ENCODE measurements around the gene PUS3.

The PUS3 gene

GRCh38 chr11:125903711-125904659 lies 979 bp upstream of the PUS3 start, which contains the start of gene DDX25:
Gene DDX25 (plus strand): TSS chr11:125904508. CDS start chr11:125904518, 10 bp downstream.
- peak within 1 kb of the TSS; percentile 96 for H3K27ac Mint-ChIP-seq
- peaks cover 37% of the 10 kb centered on the region for H3K4me1 Mint-ChIP-seq
- H3K9me3 Mint-ChIP-seq, result no peaks in the 10 kb centered on the region
- H3K4me3 Mint-ChIP-seq, result peak within 1 kb of the TSS; percentile 96
- peaks cover 9% of the 10 kb centered on the region for H3K36me3 Mint-ChIP-seq
- peaks cover 21% of the 10 kb centered on the region for H3K27me3 Mint-ChIP-seq

GRCh38 chr11:125902277-125902926 lies 604 bp downstream of the PUS3 start:
- H3K27me3 Mint-ChIP-seq, result peaks cover 17% of the 10 kb centered on the region
- peak overlapping the region; percentile 96 for H3K27ac Mint-ChIP-seq
- peaks cover 9% of the 10 kb centered on the region for H3K36me3 Mint-ChIP-seq
- peaks cover 47% of the 10 kb centered on the region for H3K4me1 Mint-ChIP-seq
- peak overlapping the region; percentile 96 for H3K4me3 Mint-ChIP-seq
- H3K9me3 Mint-ChIP-seq, result no peaks in the 10 kb centered on the region

GRCh38 chr11:125901872-125902271 lies 1.1 kb downstream of the PUS3 start:
- H3K27ac Mint-ChIP-seq, result peak overlapping the region; percentile 55
- H3K9me3 Mint-ChIP-seq, result no peaks in the 10 kb centered on the region
- peak overlapping the region; percentile 96 for H3K4me3 Mint-ChIP-seq
- peaks cover 16% of the 10 kb centered on the region for H3K27me3 Mint-ChIP-seq
- H3K4me1 Mint-ChIP-seq, result peaks cover 51% of the 10 kb centered on the region
- peaks cover 9% of the 10 kb centered on the region for H3K36me3 Mint-ChIP-seq

GRCh38 chr11:125892994-125893393 lies 10.0 kb downstream of the PUS3 start:
- H3K27me3 Mint-ChIP-seq, result no peaks in the 10 kb centered on the region
- peaks cover 69% of the 10 kb centered on the region for H3K4me1 Mint-ChIP-seq
- no peak overlapping the region for H3K27ac Mint-ChIP-seq
- no peaks in the 10 kb centered on the region for H3K9me3 Mint-ChIP-seq
- H3K36me3 Mint-ChIP-seq, result peaks cover 11% of the 10 kb centered on the region
- H3K4me3 Mint-ChIP-seq, result no peak overlapping the region

GRCh38 chr11:125892071-125892470 lies 10.9 kb downstream of the PUS3 start:
- H3K4me3 Mint-ChIP-seq, result no peak overlapping the region
- peaks cover 66% of the 10 kb centered on the region for H3K4me1 Mint-ChIP-seq
- no peak overlapping the region for H3K27ac Mint-ChIP-seq
- no peaks in the 10 kb centered on the region for H3K9me3 Mint-ChIP-seq
- no peaks in the 10 kb centered on the region for H3K27me3 Mint-ChIP-seq
- H3K36me3 Mint-ChIP-seq, result peaks cover 11% of the 10 kb centered on the region

- no peaks in the 10 kb centered on the region for H3K27me3 Mint-ChIP-seq
- no peak overlapping the region for H3K4me3 Mint-ChIP-seq
- H3K27ac Mint-ChIP-seq, result no peak overlapping the region
Measured at GRCh38 chr11:125890447-125891100, 12.4 kb downstream of the PUS3 start.

GRCh38 chr11:125887373-125888324 lies 15.4 kb downstream of the PUS3 start, which contains the start of gene HYLS1:
Gene HYLS1 (plus strand): TSS chr11:125887668. CDS start chr11:125899369, 11,701 bp downstream.
- Mint-ChIP-seq H3K9me3 (no peaks in the 10 kb centered on the region), H3K4me3 (peak within 1 kb of the TSS; percentile 91), H3K27ac (peak within 1 kb of the TSS; percentile 94), H3K27me3 (no peaks in the 10 kb centered on the region), H3K36me3 (peaks cover 3% of the 10 kb centered on the region), H3K4me1 (peaks cover 43% of the 10 kb centered on the region)

More at GRCh38 chr11:125890447-125891100, 12.4 kb downstream of the PUS3 start:
- peaks cover 58% of the 10 kb centered on the region for H3K4me1 Mint-ChIP-seq
- H3K36me3 Mint-ChIP-seq, result peaks cover 9% of the 10 kb centered on the region
- no peaks in the 10 kb centered on the region for H3K9me3 Mint-ChIP-seq

- Mint-ChIP-seq H3K4me3 (peak overlapping the region; percentile 91), H3K27ac (peak overlapping the region; percentile 94), H3K4me1 (peaks cover 37% of the 10 kb centered on the region)
Measured at GRCh38 chr11:125886997-125887372, 16.0 kb downstream of the PUS3 start.

GRCh38 chr11:125883375-125883774 lies 19.6 kb downstream of the PUS3 start:
- Mint-ChIP-seq H3K27ac (no peak overlapping the region), H3K36me3 (no peaks in the 10 kb centered on the region), H3K4me3 (no peak overlapping the region), H3K27me3 (no peaks in the 10 kb centered on the region), H3K9me3 (no peaks in the 10 kb centered on the region), H3K4me1 (peaks cover 14% of the 10 kb centered on the region)

More at GRCh38 chr11:125886997-125887372, 16.0 kb downstream of the PUS3 start:
- Mint-ChIP-seq H3K36me3 (no peaks in the 10 kb centered on the region), H3K9me3 (no peaks in the 10 kb centered on the region), H3K27me3 (no peaks in the 10 kb centered on the region)

GRCh38 chr11:125881291-125881690 lies 21.7 kb downstream of the PUS3 start:
- H3K27me3 Mint-ChIP-seq, result no peaks in the 10 kb centered on the region
- no peaks in the 10 kb centered on the region for H3K4me1 Mint-ChIP-seq
- H3K36me3 Mint-ChIP-seq, result no peaks in the 10 kb centered on the region
- no peaks in the 10 kb centered on the region for H3K9me3 Mint-ChIP-seq
- no peak overlapping the region for H3K27ac Mint-ChIP-seq
- H3K4me3 Mint-ChIP-seq, result no peak overlapping the region

GRCh38 chr11:125874556-125875124 lies 28.4 kb downstream of the PUS3 start:
- Mint-ChIP-seq H3K36me3 (no peaks in the 10 kb centered on the region), H3K27me3 (peaks cover 3% of the 10 kb centered on the region), H3K4me3 (no peak overlapping the region), H3K4me1 (no peaks in the 10 kb centered on the region), H3K27ac (no peak overlapping the region), H3K9me3 (peaks cover 5% of the 10 kb centered on the region)

GRCh38 chr11:125873881-125874555 lies 29.0 kb downstream of the PUS3 start:
- Mint-ChIP-seq H3K27me3 (peaks cover 3% of the 10 kb centered on the region), H3K9me3 (peaks cover 5% of the 10 kb centered on the region), H3K4me1 (no peaks in the 10 kb centered on the region), H3K36me3 (no peaks in the 10 kb centered on the region), H3K4me3 (no peak overlapping the region), H3K27ac (no peak overlapping the region)

GRCh38 chr11:125872138-125872491 lies 30.9 kb downstream of the PUS3 start:
- no peak overlapping the region for H3K27ac Mint-ChIP-seq
- no peaks in the 10 kb centered on the region for H3K4me1 Mint-ChIP-seq
- H3K9me3 Mint-ChIP-seq, result peaks cover 5% of the 10 kb centered on the region
- no peak overlapping the region for H3K4me3 Mint-ChIP-seq
- peaks cover 3% of the 10 kb centered on the region for H3K27me3 Mint-ChIP-seq
- no peaks in the 10 kb centered on the region for H3K36me3 Mint-ChIP-seq

Measured in activated naive CD4-positive, alpha-beta T cell treated with anti-CD3 and anti-CD28 coated beads, Interleukin-2, amount 50 U/mL, for 24 hours (primary cell).